HG02870 (cell line): Measurements from ENCODE around the gene HMGXB3.
"Not testable (repeated sequence)": the region's sequence is repeated elsewhere in the genome, so short reads cannot be mapped to it uniquely, and the experiment has no call there.

Source experiments
- ATAC-seq: cut with Tn5 transposase; IDR thresholded peaks from one replicate; pipeline ENCODE4 v1.9.1; 2021; ENCODE audit warnings: mild to moderate bottlenecking, moderate library complexity; ENCODE audit not compliant: unreplicated experiment

The HMGXB3 gene

GRCh38 chr5:150050172-150050811, 49.8 kb downstream of the HMGXB3 start:
- not testable (repeated sequence) for ATAC-seq

GRCh38 chr5:150051657-150052195, 51.2 kb downstream of the HMGXB3 start:
- no peak for ATAC-seq

GRCh38 chr5:150052226-150052955, 51.9 kb downstream of the HMGXB3 start:
- ATAC-seq: no peak

GRCh38 chr5:150052956-150053712, 52.6 kb downstream of the HMGXB3 start:
- no peak for ATAC-seq

GRCh38 chr5:150053713-150054392, 53.3 kb downstream of the HMGXB3 start:
- ATAC-seq: no peak

GRCh38 chr5:150054569-150054968, 54.0 kb downstream of the HMGXB3 start:
- ATAC-seq: no peak

- no peak for ATAC-seq
Measured at GRCh38 chr5:150055326-150056074, 55.0 kb downstream of the HMGXB3 start.

- no peak for ATAC-seq
Measured at GRCh38 chr5:150056075-150056443, 55.5 kb downstream of the HMGXB3 start.

- ATAC-seq: no peak
Measured at GRCh38 chr5:150057052-150057451, 56.5 kb downstream of the HMGXB3 start.

GRCh38 chr5:150057511-150057910, 57.0 kb downstream of the HMGXB3 start:
- ATAC-seq: no peak

- no peak for ATAC-seq
Measured at GRCh38 chr5:150057996-150058395, 57.5 kb downstream of the HMGXB3 start.

GRCh38 chr5:150058480-150059126, 58.1 kb downstream of the HMGXB3 start:
- ATAC-seq: no peak

GRCh38 chr5:150059623-150060022, 59.1 kb downstream of the HMGXB3 start:
- no peak for ATAC-seq

GRCh38 chr5:150060471-150060870, 59.9 kb downstream of the HMGXB3 start:
- ATAC-seq: no peak

GRCh38 chr5:150061538-150061995, 61.0 kb downstream of the HMGXB3 start:
- no peak for ATAC-seq

- no peak for ATAC-seq
Measured at GRCh38 chr5:150062216-150062922, 61.8 kb downstream of the HMGXB3 start.

- ATAC-seq: no peak
Measured at GRCh38 chr5:150063638-150064037, 63.1 kb downstream of the HMGXB3 start.

- no peak for ATAC-seq
Measured at GRCh38 chr5:150064681-150065220, 64.2 kb downstream of the HMGXB3 start.

GRCh38 chr5:150065346-150065745, 64.8 kb downstream of the HMGXB3 start:
- ATAC-seq: no peak
